ENCODE data around the gene LRRC28.
A peak's percentile ranks its signal among the peaks of the same experiment; 100 is the strongest.

LRRC28 gene

DNA sequence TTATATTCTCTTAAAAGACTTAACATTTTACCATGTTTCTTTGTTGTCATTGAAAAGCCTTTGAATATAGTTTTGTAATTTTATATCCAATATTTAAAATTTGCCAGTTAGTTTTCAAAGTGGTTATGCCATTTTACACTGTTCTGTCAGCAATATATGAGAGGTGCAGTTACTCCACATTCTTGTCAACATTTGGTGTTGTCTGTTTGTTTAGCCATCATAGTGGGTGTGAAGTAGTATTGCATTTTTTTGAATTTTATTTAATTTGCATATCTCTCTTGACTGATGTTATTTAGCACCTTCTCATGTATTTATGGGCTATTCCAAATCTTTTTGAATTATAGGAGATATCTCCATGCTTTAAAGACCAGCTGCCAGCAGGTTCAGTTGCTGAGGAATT, 40.4 kb downstream of the LRRC28 start:
- no peak for DNase-seq
- in situ Hi-C loops (cut with MboI; ENCODE audit: low pct_unique_long_range_greater_than_20kb, low sequenced_read_pairs), result loop anchor here (25.0 kb wide), 1 partner anchor 446 kb away; the partner anchor contains the start of gene LYSMD4

DNA sequence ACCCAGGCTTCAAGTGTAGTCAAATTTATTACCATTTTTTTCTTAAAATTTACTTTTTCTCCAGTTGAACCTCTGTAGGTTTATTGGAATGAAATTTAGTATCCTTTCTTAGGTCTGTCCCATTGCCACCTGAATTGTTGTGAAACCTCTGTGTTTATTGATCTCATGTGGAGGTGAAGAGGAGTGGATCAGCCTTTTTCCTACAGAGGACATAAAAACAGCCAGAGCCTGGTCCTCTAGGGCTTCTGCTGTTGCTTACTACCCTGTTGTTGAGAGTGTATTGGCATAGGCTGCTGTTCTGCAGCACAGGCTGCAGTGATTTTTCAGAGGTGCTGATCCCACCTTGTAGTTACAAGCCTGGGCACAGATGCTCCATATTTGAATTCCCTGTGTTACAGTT, 44.6 kb downstream of the LRRC28 start:
- in situ Hi-C loops (cut with MboI; ENCODE audit: low pct_unique_long_range_greater_than_20kb, low sequenced_read_pairs), result loop anchor here (25.0 kb wide), 1 partner anchor 441 kb away; the partner anchor contains the start of gene LYSMD4
- DNase-seq, result no peak

DNA sequence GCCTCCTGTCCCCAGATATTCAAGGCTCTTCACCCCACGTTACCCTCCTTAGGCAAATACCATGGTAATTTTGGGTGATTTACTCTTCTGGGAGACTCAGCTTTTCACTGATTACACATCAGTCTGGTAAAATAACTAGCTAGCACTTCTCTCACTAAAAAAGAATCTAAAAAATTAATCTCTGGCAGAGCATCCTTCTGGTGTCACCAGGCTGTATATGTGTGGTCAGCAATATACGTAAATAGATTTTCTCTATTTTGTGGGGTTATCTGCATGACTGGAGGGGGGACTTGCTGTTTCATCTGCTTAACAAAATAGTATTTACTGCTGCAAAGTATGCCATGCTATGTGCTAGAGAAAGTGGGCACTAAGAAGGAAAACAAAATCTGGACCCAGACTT, 45.1 kb downstream of the LRRC28 start:
- in situ Hi-C loops (cut with MboI; ENCODE audit: low pct_unique_long_range_greater_than_20kb, low sequenced_read_pairs), result loop anchor here (25.0 kb wide), 1 partner anchor 441 kb away; the partner anchor contains the start of gene LYSMD4
- DNase-seq, result no peak

DNA sequence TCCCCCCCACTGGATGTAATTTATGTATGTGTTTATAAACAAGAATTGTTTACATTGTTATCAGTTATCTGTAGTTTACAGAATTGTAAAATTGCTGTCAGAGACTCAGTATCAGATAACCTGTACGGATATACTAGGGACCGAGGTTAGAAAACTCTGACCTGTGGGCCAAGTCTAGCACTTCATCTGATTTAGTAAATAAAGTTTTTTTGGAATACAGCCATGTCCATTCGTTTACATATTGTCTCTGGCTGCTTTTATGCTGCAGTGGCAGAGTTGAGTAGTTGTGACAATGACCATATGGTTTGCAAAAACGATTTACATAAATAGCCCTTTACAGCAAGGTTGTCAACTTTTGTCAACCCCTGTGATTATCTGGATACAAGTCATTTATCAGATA, 52.6 kb downstream of the LRRC28 start:
- DNase-seq, result no peak

DNA sequence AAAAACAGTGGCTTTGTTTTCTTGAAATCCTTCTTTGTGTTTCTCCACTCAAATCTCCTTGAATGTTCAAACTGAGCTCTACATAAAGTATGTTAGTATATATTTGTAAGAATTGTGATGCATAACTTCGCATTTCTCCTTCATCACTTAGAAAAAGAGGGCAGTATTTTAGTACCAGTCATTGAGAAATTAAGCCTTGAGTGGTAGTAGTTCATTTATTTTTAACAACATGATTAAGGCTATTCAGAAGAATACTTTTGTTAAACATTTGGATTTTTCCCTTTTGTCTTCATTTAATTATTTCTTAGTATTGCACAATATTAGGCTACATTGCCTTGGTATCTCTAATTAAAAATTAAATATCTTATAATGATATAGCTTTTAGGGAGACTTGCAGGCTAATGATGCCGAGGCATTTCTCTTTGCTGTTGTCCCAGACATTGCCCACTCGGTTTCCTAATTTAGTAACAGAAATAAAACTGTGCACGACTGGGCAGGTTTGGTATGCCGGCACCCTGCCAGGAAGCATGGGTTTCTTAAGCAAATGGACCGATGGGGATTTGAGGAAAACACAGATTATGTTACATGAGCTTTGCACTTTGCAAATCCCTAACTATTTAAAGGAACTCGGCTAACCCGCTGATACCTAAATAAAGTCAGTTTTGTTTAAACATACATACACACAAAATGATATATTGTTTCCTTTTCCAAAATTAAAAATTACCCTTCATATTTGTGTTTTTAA, 54.7 kb downstream of the LRRC28 start:
- no peak for DNase-seq
- in situ Hi-C loops (cut with MboI; ENCODE audit: low pct_unique_long_range_greater_than_20kb, low sequenced_read_pairs), result no loop called here

More for the DNA sequence above, 52.6 kb downstream of the LRRC28 start:
- in situ Hi-C loops (cut with MboI; ENCODE audit: low pct_unique_long_range_greater_than_20kb, low sequenced_read_pairs), result no loop called here

DNA sequence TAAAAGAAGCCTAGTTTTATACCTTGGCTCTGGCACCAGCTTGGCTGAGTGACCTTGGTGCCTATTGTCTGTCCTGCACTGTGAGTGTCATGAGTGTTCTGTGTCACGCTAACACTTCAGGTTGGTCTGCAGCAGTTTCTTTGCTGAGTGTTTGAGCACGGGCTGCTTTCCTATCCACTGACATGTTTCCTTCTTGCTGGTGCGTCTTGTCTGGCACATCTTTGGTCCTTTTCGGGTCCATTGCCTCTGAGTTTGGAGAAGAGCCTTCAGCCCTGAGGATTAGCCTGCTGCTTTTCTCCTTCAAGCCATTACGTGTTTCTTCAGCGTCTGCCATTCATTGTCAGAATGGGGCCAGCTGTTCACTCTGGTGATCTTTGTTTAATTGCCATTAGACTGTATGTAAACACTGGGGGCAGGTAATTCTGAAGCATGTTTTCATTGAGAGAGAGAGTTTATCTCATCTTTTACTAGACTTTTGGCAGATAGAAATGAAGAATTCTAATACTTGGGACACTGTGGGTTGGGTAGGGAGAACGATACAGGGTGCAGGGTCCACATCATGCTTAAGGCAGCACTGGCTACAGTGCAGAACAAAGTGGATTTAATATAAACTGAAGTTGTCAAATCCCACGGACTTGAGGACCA, 55.5 kb downstream of the LRRC28 start:
- no peak for DNase-seq
- in situ Hi-C loops (cut with MboI; ENCODE audit: low pct_unique_long_range_greater_than_20kb, low sequenced_read_pairs), result no loop called here

DNA sequence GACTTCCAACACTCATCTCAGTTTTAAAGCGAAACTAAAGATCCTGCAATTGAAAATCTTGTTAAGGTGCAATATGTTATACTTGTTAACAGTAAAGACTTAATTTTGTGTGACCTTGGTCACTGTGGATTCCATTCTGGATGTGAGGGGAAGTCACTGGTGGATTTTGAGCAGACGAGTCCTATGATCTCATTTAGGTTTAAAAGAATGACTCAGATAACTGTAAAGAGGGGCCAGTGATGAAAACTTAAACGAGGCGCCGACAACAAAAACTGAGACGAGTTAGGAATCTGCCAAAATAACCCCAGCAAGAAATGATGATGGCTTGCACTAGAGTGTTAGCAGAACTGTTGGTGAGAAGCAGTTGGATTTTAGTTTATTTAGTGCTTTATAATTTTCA, 56.5 kb downstream of the LRRC28 start:
- DNase-seq, result no peak

DNA sequence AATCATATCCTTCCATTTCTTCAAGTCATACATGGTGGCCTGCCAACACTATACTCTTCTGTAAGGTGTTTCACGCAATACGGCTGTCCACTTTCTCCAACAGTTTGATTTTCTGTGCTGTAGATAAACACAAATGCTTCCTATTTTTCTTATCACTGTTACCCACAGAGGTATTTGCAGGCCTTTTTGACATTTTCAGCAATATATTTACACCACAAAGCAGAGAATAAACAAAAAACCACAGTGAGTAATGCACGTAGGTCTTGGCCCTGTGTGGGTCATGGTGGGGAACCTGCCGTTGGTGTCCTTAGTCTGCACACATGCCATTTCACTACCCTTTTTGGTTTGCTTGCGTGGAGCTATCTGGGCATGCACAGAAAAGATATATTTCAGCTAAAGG, 59.5 kb downstream of the LRRC28 start:
- in situ Hi-C loops (cut with MboI; ENCODE audit: low pct_unique_long_range_greater_than_20kb, low sequenced_read_pairs), result no loop called here
- no peak for DNase-seq

More for the DNA sequence above, 56.5 kb downstream of the LRRC28 start:
- in situ Hi-C loops (cut with MboI; ENCODE audit: low pct_unique_long_range_greater_than_20kb, low sequenced_read_pairs), result no loop called here

DNA sequence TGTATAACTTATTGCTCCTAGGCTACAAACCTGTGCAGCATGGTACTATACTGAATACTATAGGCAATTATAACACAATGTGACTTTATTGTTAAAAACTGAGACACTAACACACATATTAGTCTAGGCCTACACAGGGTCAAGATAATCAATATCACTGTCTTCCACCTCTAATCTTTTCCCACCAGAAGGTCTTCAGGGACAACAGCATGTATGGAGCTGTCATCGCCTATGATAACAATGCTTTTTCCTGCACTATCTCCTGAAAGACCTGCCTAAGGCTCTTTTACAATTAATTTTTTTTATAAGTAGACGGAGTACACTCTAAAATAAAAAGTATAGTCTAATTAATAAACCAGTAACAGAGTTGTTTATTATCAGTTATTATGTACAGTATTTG, 60.9 kb downstream of the LRRC28 start:
- in situ Hi-C loops (cut with MboI; ENCODE audit: low pct_unique_long_range_greater_than_20kb, low sequenced_read_pairs), result no loop called here
- no peak for DNase-seq

DNA sequence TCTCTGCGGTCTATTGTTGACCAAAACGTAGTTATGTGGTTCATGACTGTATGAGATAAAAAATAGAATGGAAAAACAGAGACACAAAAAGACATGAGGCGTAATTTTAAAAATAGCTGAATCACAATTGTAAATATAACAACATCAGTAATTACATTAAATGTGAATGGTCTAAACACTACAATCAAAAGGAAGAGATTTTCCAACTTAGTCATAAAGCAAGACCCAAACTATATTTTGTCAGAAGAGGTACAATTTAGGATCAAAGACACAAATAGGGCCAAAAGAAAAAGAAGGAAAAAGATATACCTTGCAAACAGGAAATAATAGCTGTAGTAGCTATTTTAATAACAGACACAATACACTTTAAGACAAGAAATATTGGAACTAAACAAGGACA, 61.5 kb downstream of the LRRC28 start:
- no peak for DNase-seq
- in situ Hi-C loops (cut with MboI; ENCODE audit: low pct_unique_long_range_greater_than_20kb, low sequenced_read_pairs), result no loop called here

DNA sequence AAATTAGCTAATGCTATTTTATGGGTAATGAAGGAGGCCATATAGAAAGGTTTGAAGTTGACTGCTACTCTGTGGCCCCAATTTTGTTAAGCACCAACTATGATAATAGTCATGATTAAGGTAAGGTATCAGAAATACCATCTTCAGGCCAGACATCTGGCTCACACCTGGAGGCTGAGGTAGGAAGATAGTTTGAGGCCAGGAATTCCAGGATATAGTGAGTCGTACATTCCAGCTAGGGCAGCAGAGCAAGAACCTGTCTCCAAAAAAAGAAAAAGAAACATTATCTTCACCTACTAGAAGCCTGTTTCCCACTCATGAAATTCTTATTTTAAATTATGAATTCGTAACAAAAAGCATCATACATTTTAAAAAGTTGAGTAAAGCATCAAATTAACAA, 64.4 kb downstream of the LRRC28 start:
- no peak for DNase-seq
- in situ Hi-C loops (cut with MboI; ENCODE audit: low pct_unique_long_range_greater_than_20kb, low sequenced_read_pairs), result no loop called here

DNA sequence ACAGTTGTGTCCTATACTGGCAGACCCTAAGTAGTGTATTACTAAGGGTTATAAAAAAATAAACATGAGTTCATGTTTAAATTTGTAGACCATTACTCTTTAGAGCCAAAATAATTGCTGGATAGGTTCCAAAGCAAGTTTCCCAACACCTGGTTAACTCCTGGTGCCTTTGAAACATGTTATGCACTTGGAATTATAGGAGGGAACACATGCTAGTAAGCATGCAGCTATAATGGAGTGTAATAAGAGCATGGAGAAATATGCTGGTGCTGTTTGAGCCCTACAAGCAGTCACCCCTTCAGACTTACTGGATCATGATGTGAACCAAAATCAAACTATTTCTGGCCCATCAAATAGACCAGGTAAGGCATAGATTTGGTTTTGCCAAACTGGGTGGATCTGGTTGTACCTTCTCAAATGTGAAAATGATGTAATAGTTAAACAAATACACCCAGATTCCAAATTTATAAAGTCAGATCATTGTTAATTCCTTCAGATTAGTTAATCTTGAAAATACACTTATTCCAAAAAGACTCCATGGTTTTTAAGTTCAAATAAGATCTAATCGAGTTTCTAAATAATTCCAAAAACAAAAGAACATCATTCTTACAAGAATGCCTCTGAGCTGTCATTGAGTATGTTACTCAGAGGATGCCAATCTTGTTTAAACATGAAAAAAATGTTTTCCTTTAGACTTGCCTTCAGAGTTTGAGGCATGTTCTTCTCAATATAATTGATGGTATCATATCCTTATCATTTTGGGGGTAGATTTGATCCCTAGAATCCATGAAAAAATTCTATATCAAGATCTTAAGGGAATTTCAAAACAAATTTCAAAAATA, 69.3 kb downstream of the LRRC28 start:
- no peak for DNase-seq
- in situ Hi-C loops (cut with MboI; ENCODE audit: low pct_unique_long_range_greater_than_20kb, low sequenced_read_pairs), result no loop called here

DNA sequence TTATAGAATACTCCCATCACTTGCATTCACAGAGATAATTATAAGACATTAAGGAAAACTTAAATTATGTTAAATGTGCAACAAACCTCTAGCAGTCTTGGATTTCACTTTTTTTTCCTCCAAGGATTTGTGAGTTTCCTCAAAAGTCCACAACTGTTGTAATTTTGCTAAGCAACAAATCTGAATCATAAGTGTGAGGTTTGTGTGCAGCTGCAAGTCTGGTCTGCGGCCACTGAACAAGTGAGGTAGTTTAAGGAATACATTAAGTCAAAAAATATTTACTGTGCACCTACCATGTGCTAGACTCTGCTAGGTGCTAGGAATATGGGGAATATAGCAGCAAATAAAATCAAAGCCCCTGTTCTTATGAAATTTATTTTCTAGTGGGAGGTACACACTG, 70.2 kb downstream of the LRRC28 start:
- in situ Hi-C loops (cut with MboI; ENCODE audit: low pct_unique_long_range_greater_than_20kb, low sequenced_read_pairs), result no loop called here
- DNase-seq, result no peak

DNA sequence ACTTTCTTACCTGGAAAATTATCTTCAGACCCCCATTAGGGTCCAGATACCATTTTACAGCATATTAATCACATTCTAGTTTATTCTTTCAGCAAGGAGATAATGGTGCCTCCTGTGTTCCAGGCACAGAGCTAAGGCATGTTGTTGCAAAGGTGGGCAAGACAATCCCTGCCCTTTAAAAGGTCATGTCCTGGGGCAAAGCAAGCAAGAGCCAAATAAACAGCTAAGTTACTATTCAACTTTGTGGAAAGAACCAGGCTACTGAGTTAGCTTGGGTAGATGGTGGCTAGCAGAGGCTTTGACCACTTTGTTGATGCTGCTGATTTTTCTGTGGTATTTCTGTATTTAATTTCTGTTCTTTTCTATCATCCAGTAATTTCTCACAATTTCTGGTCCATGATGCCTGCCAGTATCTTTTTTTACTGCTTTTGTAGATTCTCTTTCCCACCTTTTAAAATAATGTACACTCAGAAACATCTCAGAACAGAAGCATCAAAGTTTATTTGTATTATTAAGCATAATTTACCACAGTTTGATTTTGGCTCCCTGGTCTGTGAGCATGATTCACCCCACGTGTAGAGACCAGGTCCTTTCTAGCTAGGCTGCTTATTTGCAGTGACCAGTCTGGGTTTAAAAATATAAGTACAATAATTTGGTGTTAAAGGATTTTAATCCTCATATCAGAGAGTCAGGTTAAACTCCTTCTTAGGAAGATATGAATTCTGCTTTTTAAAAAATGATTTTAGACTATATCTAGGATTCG, 71.5 kb downstream of the LRRC28 start:
- in situ Hi-C loops (cut with MboI; ENCODE audit: low pct_unique_long_range_greater_than_20kb, low sequenced_read_pairs), result no loop called here
- DNase-seq, result no peak

DNA sequence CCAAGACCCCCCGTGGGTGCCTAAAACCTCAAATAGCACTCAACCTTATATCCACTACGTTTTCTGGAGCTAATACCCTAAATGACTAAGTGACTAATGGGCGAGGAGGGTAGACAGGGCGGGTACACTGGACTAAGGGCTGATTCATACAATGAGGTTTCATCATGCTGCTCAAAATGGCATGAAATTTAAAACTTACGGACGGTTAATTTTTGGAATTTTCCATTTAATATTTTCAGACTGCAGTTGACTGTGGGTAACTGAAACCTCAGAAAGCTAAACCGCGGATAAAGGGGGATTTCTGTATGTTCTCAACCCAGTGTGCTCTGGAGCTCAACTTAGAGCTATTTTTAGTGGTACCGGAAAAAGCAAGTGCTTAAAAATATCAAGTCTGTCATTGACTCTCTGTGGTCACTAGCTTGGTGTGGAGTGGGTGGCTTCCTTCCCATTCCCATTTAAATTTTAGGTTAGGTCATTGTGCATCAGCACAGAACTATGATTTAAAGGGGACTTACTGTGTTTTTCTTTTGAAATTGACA, 72.9 kb downstream of the LRRC28 start:
- DNase-seq, result peak; percentile 55

DNA sequence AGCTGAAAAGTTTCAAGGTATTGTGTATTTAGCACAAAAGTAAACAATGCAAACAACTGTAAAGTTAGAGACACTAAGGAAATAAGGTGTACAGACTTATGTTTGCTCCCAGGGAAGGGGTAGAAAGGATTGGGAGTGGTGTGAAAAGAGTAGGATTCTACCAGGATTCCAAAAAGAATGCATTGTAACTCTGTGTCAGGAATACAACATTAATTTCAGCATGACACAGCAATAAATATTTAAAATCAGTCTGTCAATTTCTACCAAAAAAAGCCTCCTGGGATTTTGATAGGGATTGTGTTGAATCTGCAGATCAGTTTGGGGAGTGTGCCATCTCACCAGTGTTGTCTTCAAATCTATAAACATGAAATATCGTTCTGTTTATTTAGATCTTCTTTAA, 73.4 kb downstream of the LRRC28 start:
- DNase-seq, result no peak
- in situ Hi-C loops (cut with MboI; ENCODE audit: low pct_unique_long_range_greater_than_20kb, low sequenced_read_pairs), result no loop called here

More for the DNA sequence above, 72.9 kb downstream of the LRRC28 start:
- in situ Hi-C loops (cut with MboI; ENCODE audit: low pct_unique_long_range_greater_than_20kb, low sequenced_read_pairs), result no loop called here

DNA sequence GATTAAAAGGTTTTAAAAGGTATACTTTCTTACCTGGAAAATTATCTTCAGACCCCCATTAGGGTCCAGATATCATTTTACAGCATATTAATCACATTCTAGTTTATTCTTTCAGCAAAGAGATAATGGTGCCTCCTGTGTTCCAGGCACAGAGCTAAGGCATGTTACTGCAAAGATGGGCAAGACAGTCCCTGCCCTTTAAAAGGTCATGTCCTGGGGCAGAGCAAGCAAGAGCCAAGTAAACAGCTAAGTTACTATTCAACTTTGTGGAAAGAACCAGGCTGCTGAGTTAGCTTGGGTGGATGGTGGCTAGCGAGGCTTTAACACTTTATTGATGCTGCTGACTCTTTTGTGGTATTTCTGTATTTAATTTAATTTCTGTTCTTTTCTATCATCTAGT, 75.0 kb downstream of the LRRC28 start:
- DNase-seq, result no peak
- in situ Hi-C loops (cut with MboI; ENCODE audit: low pct_unique_long_range_greater_than_20kb, low sequenced_read_pairs), result no loop called here

DNA sequence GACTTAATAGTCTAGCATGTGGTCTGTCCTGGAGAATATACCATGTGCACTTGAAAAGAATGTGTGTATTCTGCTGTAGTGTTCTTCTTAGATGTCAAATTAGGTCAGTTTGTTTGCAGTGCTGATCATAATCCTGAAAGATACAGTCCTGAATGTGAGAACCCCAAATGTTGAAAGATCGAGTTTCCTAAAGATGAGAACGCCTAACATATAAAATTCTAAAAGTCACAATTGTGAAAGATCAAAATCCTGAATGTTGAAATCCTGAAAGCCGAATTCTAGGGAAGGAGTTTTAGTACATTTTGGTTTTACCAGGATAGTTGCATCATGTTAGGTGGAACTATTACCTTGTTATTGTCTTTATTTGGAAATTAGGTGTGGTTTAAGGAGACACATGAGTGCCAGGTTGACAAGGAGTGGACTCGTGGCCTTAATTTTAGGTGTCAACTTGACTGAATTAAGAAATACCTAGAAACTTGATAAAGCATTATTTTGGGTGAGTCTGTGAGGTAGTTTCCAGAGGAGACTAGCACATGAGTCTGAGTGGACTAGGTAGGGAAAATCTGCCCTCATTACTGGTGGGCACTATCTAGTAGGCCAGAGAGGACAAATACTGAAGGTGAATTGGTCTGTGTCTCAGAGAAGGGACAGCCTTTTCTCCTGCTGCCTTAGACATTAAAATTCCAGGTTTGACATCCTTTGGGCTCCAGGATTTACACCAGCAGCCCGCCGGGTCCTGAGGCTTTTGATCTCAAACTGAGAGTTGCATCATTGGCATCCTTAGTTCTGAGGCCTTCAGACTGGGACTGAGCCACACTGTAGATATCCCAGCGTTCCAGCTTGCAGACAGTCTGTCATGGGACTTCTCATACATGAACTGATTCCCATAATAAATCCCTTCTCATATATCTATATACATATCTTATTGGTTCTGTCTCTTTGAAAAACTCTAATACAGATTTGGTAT, 77.1 kb downstream of the LRRC28 start:
- no peak for DNase-seq
- in situ Hi-C loops (cut with MboI; ENCODE audit: low pct_unique_long_range_greater_than_20kb, low sequenced_read_pairs), result no loop called here
